ENCODE data around the gene SRXN1. TPM values are rescaled to one million over a fixed set of nuclear protein-coding genes. Genes with fewer than 3 reads are reported as not detected.

Gene SRXN1
- total RNA-seq, 1 experiment from 2014 or later: 80.8 TPM

GRCh38 chr20:635028-635892, 17.7 kb downstream of the SRXN1 start (continued):
- no peak for TF ChIP-seq REST (IDR thresholded peaks at IDR 0.05; ENCODE audit: low read depth)
- TF ChIP-seq FOSL1 (IDR thresholded peaks at IDR 0.05; ENCODE audit: low read depth): no peak
- no peak for TF ChIP-seq POLR2A (IDR thresholded peaks at IDR 0.05; ENCODE audit: borderline replicate concordance, extremely low read depth, insufficient read depth, insufficient read length)

- H3K9ac ChIP-seq (ENCODE audit: low read length): no peak overlapping the region
- H3K9me3 ChIP-seq (ENCODE audit: control insufficient read depth in 1 of 2, insufficient read depth in 1 of 2, low read depth in 1 of 2, low read length in 2 of 2): no peaks in the 10 kb centered on the region
- no peaks in the 10 kb centered on the region for H4K20me1 ChIP-seq (ENCODE audit: insufficient read depth)
- POLR2A ChIA-PET: no interaction called here
- H2AFZ ChIP-seq (ENCODE audit: low read depth, low read length, poor library complexity, severe bottlenecking): no peak overlapping the region
- no TSS peak for BruUV-seq (replicated peaks)
- H3K27ac ChIP-seq (ENCODE audit: low read depth, low read length): no peak overlapping the region
- DNase-seq (ENCODE audit: low read depth, low spot score) (no peak), ATAC-seq (no peak)
- CTCF ChIA-PET: no interaction called here
- no peaks in the 10 kb centered on the region for H3K27me3 ChIP-seq (ENCODE audit: insufficient read depth, low read length)
- no peak overlapping the region for H3K4me2 ChIP-seq (ENCODE audit: low read length)
- no peaks in the 10 kb centered on the region for H3K9me2 ChIP-seq (ENCODE audit: insufficient read depth)
- intact Hi-C loops (cut with micrococcal nuclease): no loop called here
- no peaks in the 10 kb centered on the region for H3K79me2 ChIP-seq (ENCODE audit: insufficient read depth, low read length)
- H3K4me1 ChIP-seq (ENCODE audit: control insufficient read depth in 1 of 2, insufficient read depth in 2 of 2, low read length in 2 of 2): no peaks in the 10 kb centered on the region
- TF ChIP-seq ATF3 (IDR thresholded peaks at IDR 0.05) (no peak), ELF1 (IDR thresholded peaks at IDR 0.05; ENCODE audit: borderline replicate concordance, low read depth) (no peak), ZNF274 (IDR thresholded peaks at IDR 0.05; ENCODE audit: low read depth, low read length) (no peak), SIN3A (IDR thresholded peaks at IDR 0.05; ENCODE audit: low read depth) (no peak), EZH2phosphoT487 (IDR thresholded peaks at IDR 0.05; ENCODE audit: borderline replicate concordance) (no peak)
- RAD21 ChIA-PET (ENCODE audit: low non-redundant PET in 1 of 2, low total read pairs in 2 of 2, uncharacterized antibody in 2 of 2, unreplicated experiment in 2 of 2): no interaction called here
- H3K4me3 ChIP-seq (replicated peaks in 1 of 2; ENCODE audit: low read depth in 1 of 2, low read length in 2 of 2): no peak overlapping the region
- H3K36me3 ChIP-seq (ENCODE audit: control insufficient read depth in 1 of 2, insufficient read depth in 2 of 2, low read length in 2 of 2): no peaks in the 10 kb centered on the region
Measured at GRCh38 chr20:634148-634925, 18.7 kb downstream of the SRXN1 start.
